Esophagus (tissue), 2 donors: ENCODE results near the gene ITGA4. TPM values are rescaled to one million over a fixed set of nuclear protein-coding genes. Genes with fewer than 3 reads are reported as not detected.

Experiments used
- H3K27ac ChIP-seq, 2 donors: one replicate each; pipeline ENCODE4 v1.5.1; 2013; ENCODE audit warnings: low read depth in 2 of 2, mild to moderate bottlenecking in 2 of 2, inconsistent platforms in 1 of 2, low read length in 1 of 2, moderate library complexity in 1 of 2
- H3K27me3 ChIP-seq, 2 donors: one replicate each; pipeline ENCODE4 v1.6.1; 2013; ENCODE audit warnings: low read length in 2 of 2, control low read depth in 1 of 2, mild to moderate bottlenecking in 1 of 2; ENCODE audit not compliant: insufficient read depth in 2 of 2, control insufficient read depth in 1 of 2
- H3K36me3 ChIP-seq, 2 donors: one replicate each; pipeline ENCODE4 v1.6.1; 2013; ENCODE audit warnings: low read length in 1 of 2; ENCODE audit not compliant: control insufficient read depth in 2 of 2, insufficient read depth in 2 of 2
- H3K4me1 ChIP-seq, 2 donors: one replicate each; pipeline ENCODE4 v1.6.1; 2013; ENCODE audit warnings: low read length in 1 of 2; ENCODE audit not compliant: control insufficient read depth in 2 of 2, insufficient read depth in 2 of 2
- H3K4me3 ChIP-seq, 2 donors: one replicate each; pipeline ENCODE4 v1.5.1; 2013; ENCODE audit warnings: low read length in 2 of 2, mild to moderate bottlenecking in 2 of 2, low read depth in 1 of 2, moderate library complexity in 1 of 2
- H3K9me3 ChIP-seq, 2 donors: one replicate each; pipeline ENCODE4 v1.6.1; 2013; ENCODE audit warnings: mild to moderate bottlenecking in 2 of 2, low read depth in 1 of 2, low read length in 1 of 2, moderate library complexity in 1 of 2; ENCODE audit not compliant: control insufficient read depth in 2 of 2, insufficient read depth in 1 of 2
- WGBS, 2 donors: extraction: QIAGEN DNeasy Blood & Tissue Kit; methylation state at CpG; one replicate each; pipeline ENCODE4 v1.1.7; 2013; 5-methylcytosine and 5-hydroxymethylcytosine counted together
- polyA plus RNA-seq, 2 donors: library from polyadenylated mRNA; stranded (reverse); fragments of 200-250 nt; gene quantifications; one replicate each; pipeline ENCODE4 v1.2.3, GENCODE V29; 2013
- donor health status: healthy with polysubstance abuse.
- donor health status: Bipolar disorder and iron deficiency.

ITGA4 gene
- polyA plus RNA-seq, 2 donors = 0.22 to 0.45 TPM

DNA sequence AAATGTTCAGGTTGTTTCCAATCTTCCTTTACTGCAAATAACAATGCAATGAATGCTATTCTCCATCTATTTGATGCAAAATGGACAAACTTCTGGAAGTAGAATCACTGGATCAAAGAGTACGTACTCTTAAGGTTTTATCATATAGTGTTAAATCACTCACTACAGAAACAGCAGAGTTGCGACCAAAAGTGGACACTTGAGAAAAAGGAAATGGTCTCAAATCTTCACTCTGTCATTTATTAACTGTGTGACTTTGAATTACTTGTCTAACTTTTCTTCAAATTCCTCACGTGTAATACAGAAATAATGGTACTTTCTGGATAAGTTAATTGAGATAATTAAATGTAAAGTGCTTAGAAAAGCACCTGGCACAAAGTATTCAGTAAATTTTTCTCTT, 121.6 kb downstream of the ITGA4 start:
- Histone ChIP-seq H3K36me3 (no peaks in the 10 kb centered on the region), H3K4me1 (no peaks in the 10 kb centered on the region), H3K27ac (no peak overlapping the region), H3K27me3 (no peaks in the 10 kb centered on the region), H3K4me3 (no peak overlapping the region), H3K9me3 (no peaks in the 10 kb centered on the region)
- 67 to 73% methylated on average over 3 of the region's 3 CpGs for WGBS, 2 donors

DNA sequence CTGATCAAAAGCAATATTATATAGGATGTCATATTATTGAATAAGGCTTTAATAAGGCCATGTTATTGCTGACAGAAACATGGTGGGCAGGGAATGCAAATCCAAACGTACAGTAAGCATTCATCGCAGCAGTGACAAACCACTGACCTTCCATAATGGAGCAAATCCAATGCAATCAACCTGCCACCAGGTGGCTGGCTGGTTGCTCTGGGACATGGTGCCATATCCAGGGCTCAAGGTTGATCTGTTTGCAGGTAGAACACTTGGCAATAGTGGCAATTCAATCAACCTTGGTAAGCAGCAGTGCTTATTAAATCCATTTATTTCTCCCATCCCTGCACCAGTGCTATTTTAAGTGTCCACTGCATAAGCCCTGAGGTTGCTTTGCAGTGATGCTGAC, 124.3 kb downstream of the ITGA4 start:
- no peak overlapping the region for H3K4me3 ChIP-seq
- H3K36me3 ChIP-seq = no peaks in the 10 kb centered on the region
- WGBS, 2 donors = 80 to 81% methylated on average over 2 of the region's 2 CpGs
- no peaks in the 10 kb centered on the region for H3K27me3 ChIP-seq
- no peak overlapping the region for H3K27ac ChIP-seq
- no peaks in the 10 kb centered on the region for H3K4me1 ChIP-seq
- no peaks in the 10 kb centered on the region for H3K9me3 ChIP-seq

DNA sequence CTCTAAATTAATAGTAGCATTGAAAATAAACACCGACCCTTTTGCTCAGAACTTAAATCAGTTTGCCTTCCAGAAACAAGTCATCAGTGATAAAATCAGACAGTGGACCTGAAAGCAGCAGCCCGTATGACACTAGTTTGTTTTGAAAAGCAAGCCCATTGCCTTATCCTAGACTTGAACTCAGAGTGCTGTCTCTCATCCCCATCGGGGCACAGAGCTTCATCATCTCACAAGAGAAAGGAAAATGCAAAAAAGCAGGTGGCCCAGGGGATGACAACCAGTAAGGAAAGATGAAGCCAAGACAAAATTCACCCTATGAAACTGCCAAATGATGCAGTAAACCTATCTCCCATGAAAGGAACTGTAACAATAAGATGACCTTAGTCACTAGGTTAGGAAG, 128.5 kb downstream of the ITGA4 start:
- Histone ChIP-seq H3K9me3 (no peaks in the 10 kb centered on the region), H3K4me1 (no peaks in the 10 kb centered on the region), H3K27ac (no peak overlapping the region), H3K36me3 (no peaks in the 10 kb centered on the region), H3K4me3 (no peak overlapping the region), H3K27me3 (no peaks in the 10 kb centered on the region)
- 63 to 67% methylated on average over 3 of the region's 3 CpGs for WGBS, 2 donors

Other genes starting within 250 kb of the ITGA4 start
- under 1 TPM in 1 of 2 donors, not detected in 1; 0.01 TPM for gene CERKL, start 199.7 kb downstream of the ITGA4 start, polyA plus RNA-seq
- gene NEUROD1, start 223.1 kb downstream of the ITGA4 start, polyA plus RNA-seq = not detected